ENCODE data around the gene SNX9.
"Not testable (repeated sequence)": the region's sequence is repeated elsewhere in the genome, so short reads cannot be mapped to it uniquely, and the experiment has no call there.

The SNX9 gene

GRCh38 chr6:157935786-157936185, 112.7 kb downstream of the SNX9 start:
- DNase-seq: no peak

- no peak for DNase-seq
Observed at GRCh38 chr6:157937318-157937717, 114.3 kb downstream of the SNX9 start.

DNA sequence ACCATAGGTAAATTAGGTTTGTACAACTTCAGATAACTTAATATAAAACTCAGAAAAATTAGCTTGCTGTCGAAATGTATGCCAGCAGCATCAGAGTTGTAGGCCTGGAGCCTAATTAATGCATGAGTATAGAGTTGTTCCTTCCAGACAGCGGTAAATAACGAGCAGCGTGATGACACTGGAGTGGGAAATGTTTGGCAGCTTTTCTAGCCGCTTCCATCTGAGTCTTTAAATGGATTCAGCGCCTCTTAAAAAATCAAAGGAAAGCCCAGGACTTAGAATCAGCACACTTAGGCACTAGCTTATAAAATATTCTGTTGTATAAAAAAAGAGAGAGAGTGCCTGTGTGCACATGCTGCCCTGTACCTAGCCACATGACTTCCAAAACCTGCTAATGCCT, 114.9 kb downstream of the SNX9 start:
- peak; percentile 13 for DNase-seq

DNA sequence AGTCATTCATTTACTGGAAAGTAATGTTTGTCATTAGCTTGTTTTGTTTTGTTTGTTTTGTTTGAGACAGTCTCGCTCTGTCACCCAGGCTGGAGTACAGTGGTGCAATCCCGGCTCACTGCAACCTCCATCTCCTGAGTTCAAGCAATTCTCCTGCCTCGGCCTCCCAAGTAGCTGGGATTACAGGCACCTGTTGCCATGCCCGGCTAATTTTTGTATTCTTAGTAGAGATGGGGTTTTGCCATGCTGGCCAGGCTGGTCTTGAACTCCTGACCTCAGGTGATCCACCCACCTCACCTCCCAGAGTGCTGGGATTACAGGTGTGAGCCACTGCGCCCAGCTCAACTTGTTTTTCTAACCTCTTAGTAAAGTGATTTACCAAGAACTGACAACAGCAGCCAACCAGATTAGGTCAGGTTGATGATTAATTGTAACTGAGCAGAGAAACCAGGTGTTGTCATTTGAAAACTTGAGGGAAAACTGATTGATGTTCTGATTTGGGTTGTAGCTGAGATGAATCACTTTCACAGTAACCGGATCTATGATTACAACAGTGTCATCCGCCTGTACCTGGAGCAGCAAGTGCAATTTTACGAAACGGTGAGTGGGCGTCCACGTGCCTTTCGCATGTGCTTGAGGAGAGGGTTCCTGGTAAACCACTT, 117.5 kb downstream of the SNX9 start:
- not testable (repeated sequence) for DNase-seq

GRCh38 chr6:157941101-157941863, 118.2 kb downstream of the SNX9 start:
- DNase-seq: no peak

DNA sequence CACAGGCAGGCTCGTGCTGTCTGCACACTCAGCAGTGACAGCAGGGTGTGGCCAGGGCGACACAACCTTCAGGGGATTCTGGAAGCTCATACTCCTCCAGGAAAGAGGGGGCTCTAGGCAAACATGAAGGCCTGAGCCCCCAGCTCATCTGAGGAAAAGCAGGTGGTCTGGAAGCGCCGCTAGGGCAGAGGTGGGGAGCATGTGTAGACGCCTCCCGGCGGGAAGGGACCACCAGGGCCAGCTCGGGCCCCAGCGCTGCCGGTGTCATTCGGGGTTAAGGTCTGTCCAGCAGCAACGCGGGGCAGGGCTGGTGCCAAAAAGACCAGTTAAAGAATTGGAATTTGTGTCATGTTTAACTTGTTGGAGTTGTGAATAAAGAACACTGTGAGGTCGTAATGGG, 119.3 kb downstream of the SNX9 start:
- no peak for DNase-seq

GRCh38 chr6:157943249-157943963, 120.4 kb downstream of the SNX9 start:
- DNase-seq: no peak

DNA sequence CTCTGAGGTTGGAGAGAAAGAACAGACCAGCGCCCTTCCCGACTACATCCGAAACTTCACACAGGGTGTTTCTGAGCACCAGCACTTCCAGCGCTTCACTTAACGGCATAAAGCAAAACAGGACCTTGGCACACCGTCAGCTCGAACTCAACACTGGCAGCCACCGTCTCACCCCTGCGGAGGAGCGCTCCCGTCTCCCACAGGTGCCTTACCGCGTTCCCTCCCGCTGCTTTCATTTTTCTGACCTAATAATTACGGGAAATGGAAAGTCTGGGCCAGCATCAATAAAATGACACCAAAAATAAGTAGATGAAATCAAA, 120.9 kb downstream of the SNX9 start:
- no peak for DNase-seq

GRCh38 chr6:157944983-157945931, 122.2 kb downstream of the SNX9 start:
- DNase-seq: no peak

GRCh38 chr6:157946053-157946617, 123.1 kb downstream of the SNX9 start:
- no peak for DNase-seq

GRCh38 chr6:157946865-157947532, 124.0 kb downstream of the SNX9 start:
- peak; percentile 15 for DNase-seq

- not testable (repeated sequence) for DNase-seq
Observed at GRCh38 chr6:157950899-157951298, 127.9 kb downstream of the SNX9 start.

GRCh38 chr6:157951828-157952227, 128.8 kb downstream of the SNX9 start:
- no peak for DNase-seq

- no peak for DNase-seq
Observed at GRCh38 chr6:157952861-157953351, 129.9 kb downstream of the SNX9 start.

- no peak for DNase-seq
Observed at GRCh38 chr6:157953580-157954091, 130.6 kb downstream of the SNX9 start.

DNA sequence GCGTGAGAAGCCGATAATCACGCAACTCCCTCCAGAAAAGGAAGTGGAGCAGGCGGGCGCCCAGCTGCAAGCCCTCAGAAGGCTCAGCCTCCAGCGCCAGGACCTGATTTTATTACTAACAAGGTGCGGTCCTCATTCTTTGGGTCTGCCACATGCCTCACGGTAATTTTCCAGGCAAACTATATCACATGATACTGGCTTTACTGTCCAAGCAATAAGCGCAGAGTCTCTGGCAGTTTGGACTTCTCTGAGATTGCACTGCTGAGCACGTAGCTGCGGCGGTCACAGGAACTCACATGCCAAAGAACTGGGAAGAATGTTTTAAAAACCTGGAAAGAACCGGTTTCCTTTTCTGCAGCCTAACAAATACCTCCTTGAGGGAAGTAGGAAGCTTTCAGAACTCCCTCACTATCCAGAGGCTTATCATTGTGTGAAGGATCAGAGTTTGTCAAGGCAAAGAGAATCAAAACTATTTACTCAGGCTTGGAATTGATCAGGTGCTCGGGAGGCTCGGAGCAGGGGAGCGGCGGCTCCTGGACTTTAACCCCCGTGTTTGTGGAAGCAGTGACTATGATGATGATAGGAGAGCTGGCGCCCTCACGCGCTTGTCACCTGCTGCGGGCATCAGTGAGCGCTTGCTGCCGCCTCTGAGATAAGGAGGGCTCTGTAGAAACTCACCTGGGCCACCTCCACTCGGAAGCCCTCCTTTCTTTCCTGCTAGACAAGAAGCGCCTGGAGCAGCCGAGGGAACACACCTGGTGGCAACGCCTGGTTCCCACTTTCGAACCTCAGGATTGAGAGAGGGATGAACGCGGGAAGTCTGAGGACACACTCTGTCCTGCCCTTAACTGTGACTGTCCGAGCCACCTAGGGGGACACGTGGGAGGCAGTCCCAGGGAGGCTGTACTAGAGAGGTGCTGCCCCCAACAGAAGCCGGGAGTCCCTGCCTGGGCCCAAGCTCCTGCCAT, 131.4 kb downstream of the SNX9 start:
- no peak for DNase-seq

- no peak for DNase-seq
Observed at GRCh38 chr6:157955675-157956074, 132.6 kb downstream of the SNX9 start.

- DNase-seq: no peak
Observed at GRCh38 chr6:157956171-157956730, 133.2 kb downstream of the SNX9 start.

GRCh38 chr6:157959451-157960227, 136.6 kb downstream of the SNX9 start:
- no peak for DNase-seq

Measured in NCI-H1105 treated with DMSO at 0.1 percent for 48 hours (cell line).